ENCODE measurements around the gene RFESD.

RFESD gene
- long read RNA-seq, donor 1, partial matches to known transcripts: 0 of 4 reads
- long read RNA-seq, donor 1, other reads (novel, unspliced or antisense): 0 of 4 reads
- long read RNA-seq, donor 2: 0 reads
- long read RNA-seq, donor 3, partial matches to known transcripts: 0 of 1 reads
- long read RNA-seq, donor 3, other reads (novel, unspliced or antisense): 0 of 1 reads
- long read RNA-seq, donor 4: 0 reads
- long read RNA-seq, donor 5, partial matches to known transcripts: 0 of 1 reads
- long read RNA-seq, donor 5, other reads (novel, unspliced or antisense): 0 of 1 reads
- long read RNA-seq, donor 6, partial matches to known transcripts: 0 of 1 reads
- long read RNA-seq, donor 6, other reads (novel, unspliced or antisense): 0 of 1 reads
- long read RNA-seq, donor 7, partial matches to known transcripts: 0 of 5 reads
- long read RNA-seq, donor 7, other reads (novel, unspliced or antisense): 0 of 5 reads
- long read RNA-seq, donor 8, partial matches to known transcripts: 0 of 3 reads
- long read RNA-seq, donor 8, other reads (novel, unspliced or antisense): 0 of 3 reads

GRCh38 chr5:95646569-95647431 is at the start of gene RFESD:
Gene RFESD, plus strand, starts transcription at chr5:95646777. Its CDS starts 5,495 bp downstream, at chr5:95652272.
- peak; percentile 90 for DNase-seq

GRCh38 chr5:95599252-95599651 is 47.3 kb upstream of the RFESD start:
- no peak for DNase-seq

GRCh38 chr5:95600557-95600956 is 46.0 kb upstream of the RFESD start:
- DNase-seq: no peak

GRCh38 chr5:95605786-95606185 is 40.8 kb upstream of the RFESD start:
- no peak for DNase-seq

GRCh38 chr5:95606419-95606818 is 40.2 kb upstream of the RFESD start:
- no peak for DNase-seq

GRCh38 chr5:95609711-95610110 is 36.9 kb upstream of the RFESD start:
- DNase-seq: no peak

GRCh38 chr5:95610546-95610945 is 36.0 kb upstream of the RFESD start:
- no peak for DNase-seq

- no peak for DNase-seq
These were observed 35.2 kb upstream of the RFESD start for GRCh38 chr5:95611396-95611795.

GRCh38 chr5:95613514-95613913 is 33.1 kb upstream of the RFESD start:
- DNase-seq: no peak

- DNase-seq: no peak
These were observed 31.5 kb upstream of the RFESD start for GRCh38 chr5:95615164-95615467.

- no peak for DNase-seq
These were observed 29.5 kb upstream of the RFESD start for GRCh38 chr5:95617057-95617456.

- no peak for DNase-seq
These were observed 27.5 kb upstream of the RFESD start for GRCh38 chr5:95619096-95619495.

- DNase-seq: no peak
These were observed 27.0 kb upstream of the RFESD start for GRCh38 chr5:95619514-95620029.

- peak; percentile 70 for DNase-seq
These were observed 26.3 kb upstream of the RFESD start, which contains the start of gene GPR150 for GRCh38 chr5:95620030-95620869. Gene GPR150, plus strand, starts transcription at chr5:95620087. Its CDS starts 189 bp downstream, at chr5:95620276.

GRCh38 chr5:95620870-95621838 is 25.4 kb upstream of the RFESD start:
- peak; percentile 85 for DNase-seq

- DNase-seq: no peak
These were observed 24.5 kb upstream of the RFESD start for GRCh38 chr5:95621839-95622629.

- DNase-seq: no peak
These were observed 22.9 kb upstream of the RFESD start for GRCh38 chr5:95623706-95624105.

- DNase-seq: no peak
These were observed 22.2 kb upstream of the RFESD start for GRCh38 chr5:95624368-95624767.

GRCh38 chr5:95626701-95627100 is 19.9 kb upstream of the RFESD start:
- DNase-seq: no peak
